SK-N-SH (cell line): Measurements from ENCODE around the gene CAST. TPM values are rescaled to one million over a fixed set of nuclear protein-coding genes. Genes with fewer than 3 reads are reported as not detected.

Experiments
- CTCF ChIA-PET: fragments of 300-600, 350-600 bp; formaldehyde crosslinking; extraction: SDS; loops from one replicate; lab custom pipeline; 2021; lab: Yijun Ruan, JAX
- POLR2A ChIA-PET: fragments of 350-600 bp; sonication (Branson Sonifier 250); formaldehyde crosslinking; extraction: SDS; loops from one replicate; lab custom pipeline; 2020; ENCODE audit warnings: antibody characterized with exemption, inconsistent platforms; lab: Yijun Ruan, JAX
- DNase-seq: peaks from one replicate; pipeline ENCODE4 v3.0.0; 2012
- H2AFZ ChIP-seq: fragments of 200-600 bp; sonication (generic); 2 replicates; pipeline ENCODE4 v1.8.1; 2016; ENCODE audit warnings: antibody characterized with exemption, mild to moderate bottlenecking, low read depth
- H3F3A ChIP-seq: fragments of 200-600 bp; sonication (generic); replicated peaks from 2 replicates; pipeline ENCODE3; 2016; ENCODE audit warnings: antibody characterized with exemption, mild to moderate bottlenecking; ENCODE audit not compliant: insufficient read depth
- H3K27ac ChIP-seq, 2 experiments: fragments of 200-500 bp in 1 of 2; fragments of 200-600 bp in 1 of 2; sonication (Bioruptor generic) in 1 of 2; sonication (generic), shearing (Covaris generic) in 1 of 2; 2 replicates each; pipeline versions ENCODE4 v1.5.1 to v1.6.1; 2014 to 2016; ENCODE audit warnings: low read depth in 2 of 2, inconsistent platforms in 1 of 2, low read length in 1 of 2, mild to moderate bottlenecking in 1 of 2, mixed read lengths in 1 of 2
- H3K27me3 ChIP-seq: fragments of 200-600 bp; sonication (generic), shearing (Covaris generic); 2 replicates; pipeline ENCODE4 v1.6.1; 2016; ENCODE audit warnings: mixed run types; ENCODE audit not compliant: insufficient read depth
- H3K36me3 ChIP-seq, 2 experiments: fragments of 200-500 bp in 1 of 2; fragments of 200-600 bp in 1 of 2; sonication (Bioruptor generic) in 1 of 2; sonication (generic) in 1 of 2; replicated peaks in 1 of 2; 2 replicates each; pipeline versions ENCODE3 to v1.5.1; 2014 to 2016; ENCODE audit warnings: low read length in 1 of 2, mild to moderate bottlenecking in 1 of 2; ENCODE audit not compliant: insufficient read depth in 2 of 2, control insufficient read depth in 1 of 2
- H3K4me1 ChIP-seq, 2 experiments: fragments of 200-500 bp in 1 of 2; fragments of 200-600 bp in 1 of 2; sonication (Bioruptor generic) in 1 of 2; sonication (generic), shearing (Covaris generic) in 1 of 2; 2 replicates each; pipeline versions ENCODE4 v1.5.1 to v1.6.1; 2014 to 2016; ENCODE audit warnings: low read depth in 1 of 2, low read length in 1 of 2, mixed run types in 1 of 2; ENCODE audit not compliant: insufficient read depth in 2 of 2, control insufficient read depth in 1 of 2
- H3K4me2 ChIP-seq: fragments of 200-600 bp; sonication (generic), shearing (Covaris generic); 2 replicates; pipeline ENCODE4 v1.6.1; 2017; ENCODE audit warnings: mixed run types
- H3K4me3 ChIP-seq, 2 experiments: fragments of 200-500 bp in 1 of 2; fragments of 200-600 bp in 1 of 2; sonication (Bioruptor generic) in 1 of 2; sonication (generic), shearing (Covaris generic) in 1 of 2; 2 replicates each; pipeline versions ENCODE4 v1.5.1 to v1.8.1; 2014 to 2016; ENCODE audit warnings: low read depth in 2 of 2, inconsistent platforms in 1 of 2, low read length in 1 of 2, mild to moderate bottlenecking in 1 of 2, mixed read lengths in 1 of 2, moderate library complexity in 1 of 2
- H3K79me2 ChIP-seq: fragments of 200-600 bp; sonication (generic); 2 replicates; pipeline ENCODE4 v1.8.1; 2017; ENCODE audit warnings: mild to moderate bottlenecking; ENCODE audit not compliant: insufficient read depth
- H3K9ac ChIP-seq: fragments of 200-600 bp; sonication (generic); 2 replicates; pipeline ENCODE4 v1.6.1; 2017; ENCODE audit warnings: mixed run types
- H3K9me2 ChIP-seq: fragments of 200-600 bp; sonication (generic); 2 replicates; pipeline ENCODE4 v1.6.1; 2017; ENCODE audit warnings: mixed run types
- H3K9me3 ChIP-seq: fragments of 200-600 bp; sonication (generic); 2 replicates; pipeline ENCODE4 v1.6.1; 2017; ENCODE audit warnings: mixed run types, mild to moderate bottlenecking, moderate library complexity
- H4K20me1 ChIP-seq: fragments of 200-600 bp; sonication (generic); 2 replicates; pipeline ENCODE4 v1.6.1; 2017; ENCODE audit warnings: mild to moderate bottlenecking, mixed run types; ENCODE audit not compliant: insufficient read depth
- CTCF ChIP-seq: fragments of 200-600 bp; sonication (generic); IDR thresholded peaks from 2 replicates; pipeline ENCODE4 v1.6.1; 2017; ENCODE audit warnings: antibody characterized with exemption, mild to moderate bottlenecking, moderate library complexity
- ELF1 ChIP-seq: IDR thresholded peaks from 2 replicates; pipeline ENCODE4 v1.4.0; 2012
- EP300 ChIP-seq, 2 experiments: IDR thresholded peaks; 2 replicates each; pipeline versions ENCODE4 v1.4.0 to v1.6.1; 2012; ENCODE audit warnings: borderline replicate concordance in 1 of 2, low read depth in 1 of 2, low read length in 1 of 2
- EZH2phosphoT487 ChIP-seq: fragments of 200-600 bp; sonication (generic); IDR thresholded peaks from 2 replicates; pipeline ENCODE4 v1.6.1; 2017; ENCODE audit warnings: low read depth, mixed run types, mild to moderate bottlenecking, antibody characterized with exemption, moderate library complexity, borderline replicate concordance
- FOSL2 ChIP-seq: IDR thresholded peaks from 2 replicates; pipeline ENCODE4 v1.4.0; 2012; ENCODE audit warnings: low read depth, mild to moderate bottlenecking, moderate library complexity, borderline replicate concordance
- FOXM1 ChIP-seq: IDR thresholded peaks from 2 replicates; pipeline ENCODE4 v1.4.0; 2012; ENCODE audit warnings: low read depth, mild to moderate bottlenecking
- GABPA ChIP-seq: IDR thresholded peaks from 2 replicates; pipeline ENCODE4 v1.4.0; 2012; ENCODE audit warnings: low read depth, mild to moderate bottlenecking
- GATA2 ChIP-seq: sonication (generic); formaldehyde crosslinking; IDR thresholded peaks from 2 replicates; pipeline ENCODE4 v1.5.0; 2020; ENCODE audit warnings: mild to moderate bottlenecking, missing genetic modification reagents
- MAX ChIP-seq: IDR thresholded peaks from 2 replicates; pipeline ENCODE4 v1.4.0; 2012; ENCODE audit warnings: low read depth
- MEF2A ChIP-seq: IDR thresholded peaks from 2 replicates; pipeline ENCODE4 v1.4.0; 2012; ENCODE audit warnings: low read depth, borderline replicate concordance
- MXI1 ChIP-seq: IDR thresholded peaks from 2 replicates; pipeline ENCODE4 v1.6.1; 2012; ENCODE audit warnings: mild to moderate bottlenecking, low read depth, low read length, improper control_type of control experiment
- NRF1 ChIP-seq: IDR thresholded peaks from 2 replicates; pipeline ENCODE4 v1.6.1; 2012; ENCODE audit warnings: low read depth, mild to moderate bottlenecking, low read length
- RAD21 ChIP-seq: IDR thresholded peaks from 2 replicates; pipeline ENCODE4 v1.6.1; 2012; ENCODE audit warnings: mild to moderate bottlenecking, low read length
- RCOR1 ChIP-seq: fragments of 150-350 bp; IDR thresholded peaks from 2 replicates; pipeline ENCODE4 v1.6.1; 2017; ENCODE audit warnings: antibody characterized with exemption, low read length
- REST ChIP-seq: IDR thresholded peaks from 2 replicates; pipeline ENCODE4 v1.6.1; 2012; ENCODE audit warnings: mild to moderate bottlenecking, low read depth, low read length, moderate library complexity
- RFX5 ChIP-seq: IDR thresholded peaks from 2 replicates; pipeline ENCODE4 v1.6.1; 2012; ENCODE audit warnings: mild to moderate bottlenecking, improper control_type of control experiment, low read length
- RXRA ChIP-seq: IDR thresholded peaks from 2 replicates; pipeline ENCODE4 v1.4.0; 2012; ENCODE audit warnings: low read depth, mild to moderate bottlenecking, borderline replicate concordance
- SIN3A ChIP-seq: IDR thresholded peaks from 2 replicates; pipeline ENCODE4 v1.6.1; 2012; ENCODE audit warnings: low read depth, mild to moderate bottlenecking, low read length, moderate library complexity, borderline replicate concordance
- SMC3 ChIP-seq: IDR thresholded peaks from 2 replicates; pipeline ENCODE4 v1.6.1; 2012; ENCODE audit warnings: low read depth, low read length, improper control_type of control experiment
- TAF1 ChIP-seq: IDR thresholded peaks from 2 replicates; pipeline ENCODE4 v1.6.1; 2012; ENCODE audit warnings: low read depth, mild to moderate bottlenecking, low read length, moderate library complexity, borderline replicate concordance
- TCF12 ChIP-seq: IDR thresholded peaks from 2 replicates; pipeline ENCODE4 v1.4.0; 2012
- TEAD4 ChIP-seq: IDR thresholded peaks from 2 replicates; pipeline ENCODE4 v1.4.0; 2012; ENCODE audit warnings: mild to moderate bottlenecking, borderline replicate concordance; ENCODE audit not compliant: insufficient read depth
- USF1 ChIP-seq: IDR thresholded peaks from 2 replicates; pipeline ENCODE4 v1.4.0; 2012; ENCODE audit warnings: low read depth, borderline replicate concordance
- WGBS: methylation state at CpG from one replicate; pipeline ENCODE4 v1.1.6; 2017; ENCODE audit warnings: low lambda C conversion rate; 5-methylcytosine and 5-hydroxymethylcytosine counted together
- polyA plus RNA-seq, 3 experiments: library from polyadenylated mRNA; depleted of rRNA; stranded (reverse); fragments of >200 nt; gene quantifications; 2 replicates each; pipeline ENCODE4 v1.2.3, GENCODE V29; 2012

The CAST gene
- polyA plus RNA-seq, 1 of the 3 experiments (the other 2 are of a cell fraction) = 82.9 TPM

- TF ChIP-seq EZH2phosphoT487 (no peak), RAD21 (no peak), FOSL2 (no peak), RFX5 (no peak), NRF1 (no peak), TAF1 (0 out of 2 replicates have a peak, but pooled peaks have one; percentile 21), EP300 (IDR thresholded peaks at IDR 0.05; ENCODE audit: borderline replicate concordance in 1 of 2, low read depth in 1 of 2, low read length in 1 of 2) (no peak), MXI1 (no peak), TEAD4 (no peak), FOXM1 (no peak), MAX (0 out of 2 replicates have a peak, but pooled peaks have one; percentile 23), SMC3 (no peak), RCOR1 (no peak), GATA2 (no peak)
Measured at GRCh38 chr5:96661855-96662724, at the start of gene CAST (continued).

- Histone ChIP-seq H3K4me1 (peaks cover 0 to 16% of the 10 kb centered on the region in 2 experiments; a peak in 1 of 4 replicates), H3K36me3 (no peaks in the 10 kb centered on the region), H4K20me1 (no peaks in the 10 kb centered on the region), H3K27ac (peak overlapping the region; percentile 17 to 89; a peak in 3 of 4 replicates), H3K79me2 (no peaks in the 10 kb centered on the region), H3K4me3 (peak overlapping the region; percentile 10 to 58; a peak in 2 of 4 replicates), H3K9me2 (no peaks in the 10 kb centered on the region), H3K9me3 (no peaks in the 10 kb centered on the region), H3K9ac (peak overlapping the region; percentile 63), H3K27me3 (no peaks in the 10 kb centered on the region), H3F3A (peaks cover 17% of the 10 kb centered on the region), H3K4me2 (peak overlapping the region; percentile 72), H2AFZ (peak overlapping the region; percentile 84)
- DNase-seq = peak; percentile 64
- POLR2A ChIA-PET = no interaction called here
- CTCF ChIA-PET = interaction anchor here (0.6 to 8.7 kb wide), 42 partner anchors 9 to 583 kb away, joined by 3 to 89 read pairs (median 4); partner anchors contain the start of gene LIX1
- 18% methylated on average over 6 of the region's 6 CpGs for WGBS
- TF ChIP-seq GATA2 (no peak), TCF12 (peak; percentile 66; the same call in 1 of the 2 replicates), CTCF (peak; percentile 71), USF1 (no peak), EP300 (IDR thresholded peaks at IDR 0.05; ENCODE audit: borderline replicate concordance in 1 of 2, low read depth in 1 of 2, low read length in 1 of 2) (peak in 1 of 2 experiments; percentile 47; a peak in 1 of 4 replicates), REST (no peak), GABPA (no peak), SMC3 (peak; percentile 91), RAD21 (peak; percentile 91), SIN3A (0 out of 2 replicates have a peak, but pooled peaks have one; percentile 26), MEF2A (no peak), MXI1 (no peak), ELF1 (no peak), RXRA (no peak; the same call in 1 of the 2 replicates), FOSL2 (peak; percentile 70)
Measured at GRCh38 chr5:96614110-96614691, 48.0 kb upstream of the CAST start.
